ENCODE results near the gene CD163L1. TPM values are rescaled to one million over a fixed set of nuclear protein-coding genes. Genes with fewer than 3 reads are reported as not detected.

CD163L1 gene
- total and polyA plus RNA-seq, 2 donors (not counting 1 experiment from before 2014, with no cell fraction given), result 0.33 to 0.78 TPM

DNA sequence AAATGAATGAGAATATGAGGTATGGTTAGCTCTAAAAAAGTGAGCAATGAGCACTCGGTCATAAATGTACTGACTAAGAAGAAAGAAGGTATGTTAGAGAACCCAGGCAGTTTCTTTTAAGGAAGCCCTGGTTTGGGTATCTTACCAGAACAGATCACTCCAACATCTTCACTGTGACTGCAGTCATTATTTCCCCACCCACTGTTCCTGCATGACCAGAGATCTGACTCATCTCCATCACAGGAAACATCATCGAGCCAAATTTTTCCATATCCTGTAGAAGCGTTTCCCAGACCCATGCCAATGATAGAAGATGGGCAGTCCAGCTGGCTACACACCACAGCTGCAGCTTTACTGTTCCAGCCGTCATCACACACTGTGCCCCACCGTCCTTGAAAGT is 48.0 kb downstream of the CD163L1 start:
- no peak for TF ChIP-seq CTCF (conservative IDR thresholded peaks at IDR 0.05 in 1 of 2, IDR thresholded peaks at IDR 0.05 in 1 of 2; ENCODE audit: low read depth in 1 of 2, low read length in 2 of 2)
- TF ChIP-seq EZH2 (IDR thresholded peaks at IDR 0.05; ENCODE audit: low read length, missing control alignments), result no peak
- H3K4me1 ChIP-seq (ENCODE audit: control insufficient read depth, extremely low read depth, insufficient read depth, low read length), result no peaks in the 10 kb centered on the region
- no peaks in the 10 kb centered on the region for H3K36me3 ChIP-seq (ENCODE audit: control insufficient read depth, insufficient read depth, low read length)
- H3K4me2 ChIP-seq (ENCODE audit: extremely low read depth, insufficient read depth, low read length), result no peak overlapping the region
- no peak overlapping the region for H3K27ac ChIP-seq (ENCODE audit: insufficient read depth, low read length)
- H3K4me3 ChIP-seq (replicated peaks in 1 of 4; ENCODE audit: control extremely low read depth in 1 of 4, insufficient read depth in 1 of 4, low read depth in 3 of 4, low read length in 4 of 4), result no peak overlapping the region
- no peak for DNase-seq (ENCODE audit: low read depth in 2 of 2)
- no peaks in the 10 kb centered on the region for H3K79me2 ChIP-seq (ENCODE audit: control insufficient read depth, insufficient read depth, low read length)
- H3K9me3 ChIP-seq (ENCODE audit: control insufficient read depth, insufficient read depth, low read depth, low read length), result no peaks in the 10 kb centered on the region
- H4K20me1 ChIP-seq (ENCODE audit: control insufficient read depth, extremely low read depth, insufficient read depth, low read length), result no peaks in the 10 kb centered on the region
- no peak overlapping the region for H3K9ac ChIP-seq (ENCODE audit: insufficient read depth, low read length)
- H3K27me3 ChIP-seq (ENCODE audit: control insufficient read depth, insufficient read depth, low read length), result no peaks in the 10 kb centered on the region
- no peak overlapping the region for H2AFZ ChIP-seq (ENCODE audit: low read length)

DNA sequence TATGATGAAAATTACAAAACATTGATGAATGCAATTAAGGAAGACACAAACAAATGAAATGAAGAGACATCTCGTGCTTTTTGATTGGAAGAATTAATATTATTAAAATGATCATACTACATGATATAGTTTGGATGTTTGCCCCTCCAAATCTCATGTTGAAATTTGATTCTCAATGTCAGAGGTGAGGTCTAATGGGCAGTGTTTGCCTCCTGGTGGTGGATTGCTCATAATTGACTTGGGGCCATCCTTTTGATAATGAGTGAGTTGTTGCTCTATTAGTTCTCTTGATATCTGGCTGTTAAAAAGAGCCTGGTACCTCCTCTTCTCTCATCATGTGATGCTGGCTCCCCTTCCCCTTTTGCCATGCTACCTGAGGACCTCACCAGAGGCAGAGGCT is 56.7 kb downstream of the CD163L1 start:
- H3K4me2 ChIP-seq (ENCODE audit: extremely low read depth, insufficient read depth, low read length), result no peak overlapping the region
- H3K9ac ChIP-seq (ENCODE audit: insufficient read depth, low read length), result no peak overlapping the region
- H2AFZ ChIP-seq (ENCODE audit: low read length), result no peak overlapping the region
- no peaks in the 10 kb centered on the region for H4K20me1 ChIP-seq (ENCODE audit: control insufficient read depth, extremely low read depth, insufficient read depth, low read length)
- no peaks in the 10 kb centered on the region for H3K79me2 ChIP-seq (ENCODE audit: control insufficient read depth, insufficient read depth, low read length)
- DNase-seq (ENCODE audit: low read depth in 2 of 2), result no peak
- no peaks in the 10 kb centered on the region for H3K4me1 ChIP-seq (ENCODE audit: control insufficient read depth, extremely low read depth, insufficient read depth, low read length)
- no peaks in the 10 kb centered on the region for H3K9me3 ChIP-seq (ENCODE audit: control insufficient read depth, insufficient read depth, low read depth, low read length)
- TF ChIP-seq CTCF (conservative IDR thresholded peaks at IDR 0.05 in 1 of 2, IDR thresholded peaks at IDR 0.05 in 1 of 2; ENCODE audit: low read depth in 1 of 2, low read length in 2 of 2) (no peak), EZH2 (IDR thresholded peaks at IDR 0.05; ENCODE audit: low read length, missing control alignments) (no peak)
- H3K36me3 ChIP-seq (ENCODE audit: control insufficient read depth, insufficient read depth, low read length), result no peaks in the 10 kb centered on the region
- H3K27ac ChIP-seq (ENCODE audit: insufficient read depth, low read length), result no peak overlapping the region
- H3K27me3 ChIP-seq (ENCODE audit: control insufficient read depth, insufficient read depth, low read length), result no peaks in the 10 kb centered on the region
- H3K4me3 ChIP-seq (replicated peaks in 1 of 4; ENCODE audit: control extremely low read depth in 1 of 4, insufficient read depth in 1 of 4, low read depth in 3 of 4, low read length in 4 of 4), result no peak overlapping the region

DNA sequence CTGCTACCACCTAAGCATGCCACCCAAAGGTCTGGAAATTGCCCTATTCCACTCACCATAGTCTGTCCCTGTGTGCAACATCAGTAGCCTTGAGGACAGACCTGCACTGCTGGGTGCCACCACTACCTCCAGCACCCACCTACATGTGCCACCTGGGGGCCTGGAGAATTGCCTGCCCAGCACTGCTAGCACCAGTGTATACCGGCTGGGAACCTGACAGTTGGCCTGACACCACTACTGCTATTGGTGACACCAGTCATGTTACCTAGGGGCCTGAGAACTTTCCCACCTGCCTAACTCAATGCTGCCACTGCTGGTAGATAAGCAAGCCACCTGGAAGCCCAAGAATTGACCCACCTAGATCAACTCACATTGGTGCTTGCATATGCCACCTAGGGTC is 60.8 kb downstream of the CD163L1 start:
- no peaks in the 10 kb centered on the region for H3K36me3 ChIP-seq (ENCODE audit: control insufficient read depth, insufficient read depth, low read length)
- no peak overlapping the region for H3K27ac ChIP-seq (ENCODE audit: insufficient read depth, low read length)
- TF ChIP-seq CTCF (conservative IDR thresholded peaks at IDR 0.05 in 1 of 2, IDR thresholded peaks at IDR 0.05 in 1 of 2; ENCODE audit: low read depth in 1 of 2, low read length in 2 of 2) (no peak), EZH2 (IDR thresholded peaks at IDR 0.05; ENCODE audit: low read length, missing control alignments) (no peak)
- no peak overlapping the region for H3K9ac ChIP-seq (ENCODE audit: insufficient read depth, low read length)
- no peaks in the 10 kb centered on the region for H3K4me1 ChIP-seq (ENCODE audit: control insufficient read depth, extremely low read depth, insufficient read depth, low read length)
- no peak for DNase-seq (ENCODE audit: low read depth in 2 of 2)
- no peaks in the 10 kb centered on the region for H3K27me3 ChIP-seq (ENCODE audit: control insufficient read depth, insufficient read depth, low read length)
- H3K4me3 ChIP-seq (replicated peaks in 1 of 4; ENCODE audit: control extremely low read depth in 1 of 4, insufficient read depth in 1 of 4, low read depth in 3 of 4, low read length in 4 of 4), result no peak overlapping the region
- no peaks in the 10 kb centered on the region for H4K20me1 ChIP-seq (ENCODE audit: control insufficient read depth, extremely low read depth, insufficient read depth, low read length)
- no peaks in the 10 kb centered on the region for H3K9me3 ChIP-seq (ENCODE audit: control insufficient read depth, insufficient read depth, low read depth, low read length)
- H2AFZ ChIP-seq (ENCODE audit: low read length), result no peak overlapping the region
- no peak overlapping the region for H3K4me2 ChIP-seq (ENCODE audit: extremely low read depth, insufficient read depth, low read length)
- H3K79me2 ChIP-seq (ENCODE audit: control insufficient read depth, insufficient read depth, low read length), result no peaks in the 10 kb centered on the region

Data from fibroblast of lung (primary cell).